Neuronal stem cell (in vitro differentiated cells): ENCODE results near the gene THADA. TPM values are rescaled to one million over a fixed set of nuclear protein-coding genes. Genes with fewer than 3 reads are reported as not detected.
A peak's percentile ranks its signal among the peaks of the same experiment; 100 is the strongest.

Experiments used
- DNase-seq: peaks from one replicate; pipeline ENCODE4 v3.0.0-alpha.2; 2013; ENCODE audit warnings: low spot score
- H2AFZ ChIP-seq: one replicate; pipeline ENCODE4 v1.6.1; 2013; ENCODE audit warnings: mild to moderate bottlenecking, low read length, inconsistent platforms
- H2AK5ac ChIP-seq: 2 replicates; pipeline ENCODE4 v1.6.1; 2013; ENCODE audit warnings: low read depth, mild to moderate bottlenecking, inconsistent platforms, low read length, moderate library complexity, mixed read lengths
- H2BK120ac ChIP-seq: 2 replicates; pipeline ENCODE4 v1.6.1; 2013; ENCODE audit warnings: low read depth, mild to moderate bottlenecking, inconsistent platforms, low read length, moderate library complexity, mixed read lengths
- H2BK12ac ChIP-seq: one replicate; pipeline ENCODE4 v1.6.1; 2013; ENCODE audit warnings: low read length, inconsistent platforms
- H2BK15ac ChIP-seq: 2 replicates; pipeline ENCODE4 v1.6.1; 2013; ENCODE audit warnings: mild to moderate bottlenecking, low read length, inconsistent platforms, mixed read lengths
- H2BK5ac ChIP-seq: one replicate; pipeline ENCODE4 v1.6.1; 2013; ENCODE audit warnings: inconsistent platforms, mild to moderate bottlenecking, low read length, moderate library complexity
- H3K14ac ChIP-seq: one replicate; pipeline ENCODE4 v1.6.1; 2013; ENCODE audit warnings: low read length, inconsistent platforms
- H3K18ac ChIP-seq: 2 replicates; pipeline ENCODE4 v1.6.1; 2013; ENCODE audit warnings: low read length, inconsistent platforms
- H3K23ac ChIP-seq: 2 replicates; pipeline ENCODE4 v1.6.1; 2013; ENCODE audit warnings: low read depth, mild to moderate bottlenecking, mixed read lengths, low read length, inconsistent platforms; ENCODE audit not compliant: poor library complexity
- H3K27ac ChIP-seq: replicated peaks from 3 replicates; pipeline ENCODE4 v1.5.1; 2013; ENCODE audit warnings: low read length, inconsistent platforms
- H3K27me3 ChIP-seq, 3 experiments: 2 replicates each; pipeline ENCODE4 v1.6.1; 2013; ENCODE audit warnings: low read length in 3 of 3, mild to moderate bottlenecking in 2 of 3, inconsistent platforms in 1 of 3, low read depth in 1 of 3, mixed read lengths in 1 of 3, moderate library complexity in 1 of 3; ENCODE audit not compliant: control insufficient read depth in 3 of 3, insufficient read depth in 3 of 3
- H3K36me3 ChIP-seq, 2 donors: replicated peaks in 1 of 2; 2 replicates each; pipeline ENCODE4 v1.6.1; 2013; ENCODE audit warnings: low read length in 2 of 2; ENCODE audit not compliant: control insufficient read depth in 2 of 2, insufficient read depth in 2 of 2
- H3K4ac ChIP-seq: 2 replicates; pipeline ENCODE4 v1.6.1; 2013; ENCODE audit warnings: inconsistent platforms, mild to moderate bottlenecking, low read length, moderate library complexity
- H3K4me1 ChIP-seq, 2 donors: 1 replicate in 1 of 2; 2 replicates in 1 of 2; pipeline ENCODE4 v1.6.1; 2013; ENCODE audit warnings: low read length in 2 of 2, low read depth in 1 of 2; ENCODE audit not compliant: control insufficient read depth in 2 of 2, insufficient read depth in 1 of 2
- H3K4me2 ChIP-seq: one replicate; pipeline ENCODE4 v1.6.1; 2013; ENCODE audit warnings: mild to moderate bottlenecking, low read length, inconsistent platforms; ENCODE audit not compliant: insufficient read depth, poor library complexity, severe bottlenecking
- H3K4me3 ChIP-seq, 2 donors: 2 replicates each; pipeline ENCODE4 v1.5.1; 2013; ENCODE audit warnings: low read length in 2 of 2, mild to moderate bottlenecking in 2 of 2, inconsistent platforms in 1 of 2, moderate library complexity in 1 of 2
- H3K79me1 ChIP-seq: one replicate; pipeline ENCODE4 v1.6.1; 2013; ENCODE audit warnings: low read depth, mild to moderate bottlenecking, inconsistent platforms, low read length, moderate library complexity
- H3K9ac ChIP-seq: one replicate; pipeline ENCODE4 v1.6.1; 2013; ENCODE audit warnings: mild to moderate bottlenecking, low read depth, low read length, inconsistent platforms; ENCODE audit not compliant: poor library complexity
- H3K9me3 ChIP-seq, 2 donors: replicated peaks in 1 of 2; 2 replicates each; pipeline versions ENCODE3 to v1.6.1; 2013; ENCODE audit warnings: low read length in 2 of 2, mild to moderate bottlenecking in 2 of 2, inconsistent platforms in 1 of 2, low read depth in 1 of 2, mixed read lengths in 1 of 2, moderate library complexity in 1 of 2; ENCODE audit not compliant: control insufficient read depth in 2 of 2, insufficient read depth in 1 of 2
- H4K8ac ChIP-seq: one replicate; pipeline ENCODE4 v1.6.1; 2013; ENCODE audit warnings: low read depth, mild to moderate bottlenecking, inconsistent platforms, low read length, moderate library complexity
- H4K91ac ChIP-seq: one replicate; pipeline ENCODE4 v1.6.1; 2013; ENCODE audit warnings: low read length, low read depth, mild to moderate bottlenecking, inconsistent platforms; ENCODE audit not compliant: poor library complexity
- WGBS, 2 donors: extraction: QIAGEN DNeasy Blood & Tissue Kit; methylation state at CpG; one replicate each; pipeline ENCODE4 v1.1.7; 2013; ENCODE audit warnings: missing lambda C conversion rate in 2 of 2, mixed read lengths in 1 of 2; ENCODE audit not compliant: insufficient read length in 2 of 2, insufficient replicate concordance in 1 of 2; ENCODE audit errors: extremely low coverage in 2 of 2; 5-methylcytosine and 5-hydroxymethylcytosine counted together
- small RNA-seq: library from polyadenylated mRNA; stranded (forward); fragments of <200 nt; extraction: miRNeasy Mini kit (QIAGEN cat#:217004); gene quantifications from one replicate; pipeline ENCODE3, GENCODE V24; 2013; ENCODE audit not compliant: insufficient read depth

THADA gene

GRCh38 chr2:43180897-43181296 lies 414.9 kb downstream of the THADA start:
- Histone ChIP-seq H2BK15ac (peak overlapping the region; percentile 17), H3K23ac (no peak overlapping the region), H2BK5ac (no peak overlapping the region), H3K18ac (peak overlapping the region; percentile 31), H3K9ac (no peak overlapping the region), H3K4me3 (no peak overlapping the region), H2BK120ac (no peak overlapping the region), H3K27me3 (no peaks in the 10 kb centered on the region), H4K91ac (no peak overlapping the region), H4K8ac (no peak overlapping the region), H2AFZ (no peak overlapping the region), H3K4me1 (peaks cover 15% of the 10 kb centered on the region in 2 donors), H3K4ac (no peak overlapping the region), H2AK5ac (no peak overlapping the region), H3K79me1 (no peaks in the 10 kb centered on the region), H3K14ac (no peak overlapping the region), H3K36me3 (no peaks in the 10 kb centered on the region), H3K9me3 (peaks cover 0 to 2% of the 10 kb centered on the region in 2 donors), H2BK12ac (no peak overlapping the region), H3K27ac (no peak overlapping the region), H3K4me2 (no peak overlapping the region)
- WGBS, 2 donors = no CpG with 5 or more reads among the region's 8 CpGs
- DNase-seq = no peak

Small RNAs within 50 kb of the gene (small RNA-seq; reads per million reads assigned to genes)
- not detected for gene RF00019
- gene RN7SL531P = not detected
- gene RNU6-958P = not detected
